ENCODE measurements around the gene COL4A2.

The COL4A2 gene

GRCh38 chr13:110398564-110399507 is 91.8 kb downstream of the COL4A2 start:
- no peak for DNase-seq (ENCODE audit: low read depth in 2 of 3, low spot score in 1 of 3)

DNA sequence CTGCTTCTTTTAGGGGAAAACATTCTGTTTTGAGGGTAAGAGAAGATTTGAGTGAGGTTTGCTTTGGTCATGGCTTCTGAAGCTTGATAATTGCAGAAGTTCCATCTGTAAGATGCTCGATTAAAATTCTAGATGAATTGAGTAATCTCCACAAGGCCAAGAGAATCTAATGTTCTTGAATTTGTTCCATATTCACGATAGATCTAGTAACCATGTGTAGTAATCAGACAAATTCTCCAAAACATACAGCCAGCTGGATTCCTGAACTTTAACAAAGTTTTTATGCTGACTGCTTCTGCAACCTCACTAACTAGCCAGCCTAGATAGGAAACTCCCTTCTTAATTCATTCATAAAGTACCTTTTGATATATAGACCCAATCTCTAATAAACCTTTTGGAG is 92.7 kb downstream of the COL4A2 start:
- DNase-seq (ENCODE audit: low read depth in 2 of 3, low spot score in 1 of 3) = no peak

DNA sequence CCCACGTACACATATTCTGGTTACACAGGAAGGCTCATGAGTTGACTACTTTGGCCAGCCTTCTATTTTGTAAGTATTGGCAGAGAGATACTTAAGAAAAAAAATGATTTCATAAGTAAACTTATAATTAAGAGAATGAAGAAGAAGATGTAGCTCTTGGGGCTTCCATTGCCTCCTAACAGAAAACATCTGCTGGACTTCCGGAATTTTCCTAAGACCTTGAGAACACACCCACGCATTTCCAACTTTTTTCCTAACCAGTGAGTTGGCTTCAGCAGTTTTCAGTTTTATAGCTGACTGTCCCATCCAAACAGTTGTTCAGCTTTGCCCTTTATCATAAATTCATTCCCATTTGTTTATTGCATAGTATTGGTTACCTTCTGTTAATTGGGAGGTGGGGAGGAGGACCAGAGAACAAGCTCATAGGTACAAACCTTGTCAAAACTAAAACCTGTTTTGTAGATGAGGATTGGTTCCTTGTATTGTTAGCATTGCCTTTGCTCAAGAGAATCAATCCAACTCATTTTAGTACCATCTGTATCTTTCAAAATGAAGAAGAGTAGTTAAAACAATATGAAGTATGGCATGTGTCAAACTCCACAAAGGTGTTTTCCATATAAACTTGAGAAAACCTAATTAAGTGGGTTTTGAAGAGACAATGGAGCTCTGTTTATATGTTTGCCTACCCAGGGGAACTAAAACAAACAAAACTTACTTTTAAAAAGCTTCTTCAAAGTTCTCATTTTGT is 93.9 kb downstream of the COL4A2 start:
- no peak for DNase-seq (ENCODE audit: low read depth in 2 of 3, low spot score in 1 of 3)

- no peak for DNase-seq (ENCODE audit: low read depth in 2 of 3, low spot score in 1 of 3)
Observed at GRCh38 chr13:110402299-110403069, 95.4 kb downstream of the COL4A2 start.

DNA sequence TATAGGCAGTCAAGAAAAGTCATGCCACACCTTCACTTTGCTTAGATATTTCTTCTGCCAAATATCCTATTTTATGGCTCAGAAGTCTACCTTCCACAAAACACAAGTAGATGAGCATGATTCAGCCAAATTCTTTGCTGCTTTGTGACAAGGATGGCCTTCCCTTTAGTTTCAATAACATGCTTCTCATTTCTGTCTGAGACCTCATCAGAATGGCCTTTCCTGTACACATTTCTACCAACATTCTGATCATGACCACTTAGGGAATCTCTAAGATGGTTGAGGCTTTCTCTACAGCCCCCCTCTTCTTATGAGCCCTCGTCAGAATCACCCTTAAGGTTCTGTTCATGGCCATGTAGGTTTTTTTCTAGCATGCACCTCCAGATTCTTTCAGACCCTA is 96.2 kb downstream of the COL4A2 start:
- no peak for DNase-seq (ENCODE audit: low read depth in 2 of 3, low spot score in 1 of 3)

DNA sequence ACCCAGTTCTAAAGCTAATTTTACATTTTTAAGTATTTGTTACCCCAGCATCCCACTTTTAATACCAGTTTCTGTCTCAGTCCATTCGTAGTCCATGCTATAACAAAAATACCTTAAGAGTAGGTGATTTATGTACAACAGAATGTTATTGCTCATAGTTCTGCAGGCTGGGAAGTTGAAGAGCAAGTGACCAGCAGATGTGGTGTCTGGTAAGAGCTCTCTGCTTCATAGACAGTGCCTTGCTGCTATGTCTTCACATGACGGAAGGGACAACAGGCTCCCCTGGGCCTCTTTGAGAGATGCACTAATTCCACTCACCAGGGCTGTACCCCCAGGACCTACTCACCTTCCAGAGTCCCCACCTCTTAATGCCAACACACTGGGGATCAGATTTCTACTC is 96.6 kb downstream of the COL4A2 start:
- DNase-seq (ENCODE audit: low read depth in 2 of 3, low spot score in 1 of 3) = no peak

- no peak for DNase-seq (ENCODE audit: low read depth in 2 of 3, low spot score in 1 of 3)
Observed at GRCh38 chr13:110404321-110404720, 97.2 kb downstream of the COL4A2 start.

DNA sequence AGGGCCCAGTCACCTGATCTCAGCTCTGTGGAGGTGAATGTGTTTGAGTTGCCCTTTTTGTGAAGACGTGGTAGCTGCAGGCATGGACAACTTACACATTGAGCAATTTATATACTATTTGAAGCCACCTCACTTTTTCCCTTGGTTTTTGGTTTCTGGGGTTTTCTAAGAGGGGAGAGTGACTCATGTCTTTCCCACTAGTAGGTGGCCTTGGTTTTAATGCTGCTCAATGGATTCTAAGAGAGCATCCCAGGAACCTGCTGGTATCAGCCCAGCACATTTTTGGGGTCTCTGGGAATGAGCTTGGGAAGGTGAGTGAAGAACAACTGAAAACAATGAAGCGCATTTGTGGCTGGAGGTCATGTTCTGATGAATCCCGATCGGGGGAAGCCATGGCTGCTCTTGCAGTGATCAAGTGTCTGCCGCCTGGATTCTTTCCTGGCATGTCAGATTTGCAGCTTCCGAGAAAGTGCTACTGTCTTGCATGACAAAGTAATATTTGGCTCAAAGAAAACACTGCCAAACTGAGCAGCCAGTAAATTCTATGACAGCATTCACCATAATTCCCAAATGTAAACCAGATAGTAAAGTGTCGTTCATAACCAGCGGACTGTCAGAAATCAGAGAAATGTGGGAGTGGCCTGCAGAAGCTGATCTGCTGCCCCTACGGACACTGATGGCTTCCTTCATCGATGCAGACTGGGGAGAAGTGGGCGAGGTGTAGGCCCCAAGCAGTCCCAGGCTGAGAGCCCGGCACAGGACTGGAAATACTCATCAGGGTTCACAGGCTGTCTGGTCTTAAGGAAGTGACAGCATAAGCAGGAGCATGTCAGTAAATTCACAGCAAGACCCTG is 98.7 kb downstream of the COL4A2 start:
- no peak for DNase-seq (ENCODE audit: low read depth in 2 of 3, low spot score in 1 of 3)

DNA sequence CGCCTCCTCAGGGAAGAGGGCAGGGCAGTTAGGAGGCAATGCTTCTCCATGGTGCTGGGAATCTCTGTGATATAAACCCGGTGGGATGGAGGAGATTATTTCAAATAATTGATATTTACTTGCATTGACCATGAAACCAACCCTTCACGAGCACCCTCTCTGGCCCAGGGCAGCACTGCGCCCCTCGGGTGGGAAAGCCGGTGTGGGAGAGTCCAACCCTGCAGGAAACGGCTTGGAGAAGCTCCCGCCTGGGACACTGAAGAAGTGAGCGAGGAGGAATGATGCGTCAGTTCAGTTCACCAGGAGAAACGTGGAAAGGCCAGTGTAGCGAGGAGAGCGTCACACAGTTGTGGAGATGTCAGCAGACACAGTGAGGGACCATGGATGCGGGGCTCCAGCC is 99.9 kb downstream of the COL4A2 start:
- no peak for DNase-seq (ENCODE audit: low read depth in 2 of 3, low spot score in 1 of 3)

GRCh38 chr13:110407531-110407930 is 100.4 kb downstream of the COL4A2 start:
- no peak for DNase-seq (ENCODE audit: low read depth in 2 of 3, low spot score in 1 of 3)

DNA sequence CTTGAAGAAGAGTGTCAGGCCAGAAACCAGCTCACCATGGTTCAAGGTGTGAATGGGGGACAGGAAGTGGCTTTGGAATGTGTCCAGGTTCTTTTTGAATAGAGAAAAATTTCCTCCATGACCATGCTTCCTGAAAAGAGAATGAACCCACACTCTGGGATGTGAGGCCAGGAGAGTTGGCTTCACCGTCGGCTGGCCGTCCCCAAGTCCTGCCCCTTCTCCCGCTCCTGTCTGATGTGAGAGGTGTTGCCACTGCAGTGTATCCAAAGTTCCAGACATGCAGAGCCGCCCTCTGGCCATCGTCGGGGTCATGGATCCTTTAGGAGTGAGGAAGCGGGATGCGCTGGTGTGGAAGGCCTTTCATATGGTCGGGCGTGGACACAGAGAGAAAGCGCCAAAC is 101.2 kb downstream of the COL4A2 start:
- DNase-seq (ENCODE audit: low read depth in 2 of 3, low spot score in 1 of 3) = no peak

GRCh38 chr13:110409581-110409992 is 102.5 kb downstream of the COL4A2 start:
- no peak for DNase-seq (ENCODE audit: low read depth in 2 of 3, low spot score in 1 of 3)

DNA sequence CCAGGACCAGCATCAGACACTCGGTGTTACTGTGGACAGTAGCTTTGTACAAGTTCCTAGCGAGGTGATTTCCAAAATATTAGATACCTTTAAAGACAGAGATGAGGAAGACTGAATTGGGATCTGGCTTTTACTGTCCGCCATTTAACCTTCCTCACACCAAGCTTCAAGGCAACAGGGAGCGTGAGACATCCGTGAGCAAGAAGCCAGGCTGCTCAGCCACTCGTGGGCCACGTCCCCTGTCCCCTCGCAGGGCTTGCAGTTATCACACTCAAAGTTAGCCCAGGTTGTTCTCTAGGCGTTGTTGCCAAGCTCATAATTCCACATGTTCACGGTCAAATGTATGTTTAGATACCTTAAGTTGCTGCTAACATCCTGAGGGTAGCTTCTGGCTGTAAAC is 102.9 kb downstream of the COL4A2 start:
- DNase-seq (ENCODE audit: low read depth in 2 of 3, low spot score in 1 of 3) = no peak

GRCh38 chr13:110410936-110411687 is 104.0 kb downstream of the COL4A2 start:
- DNase-seq (ENCODE audit: low read depth in 2 of 3, low spot score in 1 of 3) = no peak

- no peak for DNase-seq (ENCODE audit: low read depth in 2 of 3, low spot score in 1 of 3)
Observed at GRCh38 chr13:110411688-110412059, 104.6 kb downstream of the COL4A2 start.

- peak; percentile 45 to 76 (median 48) for DNase-seq (ENCODE audit: low read depth in 2 of 3, low spot score in 1 of 3)
Observed at GRCh38 chr13:110412132-110412914, 105.2 kb downstream of the COL4A2 start.

DNA sequence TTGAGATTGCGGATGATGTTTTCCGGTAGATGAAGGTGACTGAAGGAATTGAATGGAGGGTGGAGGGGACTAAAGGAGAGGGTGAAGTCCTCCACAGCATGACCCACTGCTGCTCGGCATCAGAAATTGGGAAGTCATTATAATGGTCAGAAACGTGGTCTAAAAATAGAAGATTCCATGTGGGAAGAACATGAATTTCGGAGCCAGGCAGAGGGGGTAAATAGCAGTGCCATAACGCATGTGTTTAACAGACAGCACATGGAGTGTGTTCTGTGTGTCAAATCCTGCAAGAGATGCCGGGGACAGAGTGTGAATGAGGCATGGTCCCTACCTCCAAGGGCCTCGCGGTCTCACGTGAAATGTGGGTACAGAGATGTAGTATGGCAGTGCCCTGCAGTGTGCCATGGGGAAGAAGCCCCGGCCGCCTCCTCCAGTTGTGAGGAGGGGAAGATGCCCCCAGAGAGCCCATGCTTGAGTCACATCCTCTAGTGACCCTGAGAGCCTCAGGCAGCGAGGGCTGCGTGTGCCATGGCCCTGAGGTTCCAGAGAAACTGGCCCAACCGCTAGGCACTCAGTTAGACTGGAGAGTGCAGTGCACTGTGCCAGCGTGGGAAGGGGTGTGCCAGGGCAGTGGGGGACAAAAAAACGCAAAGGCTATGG is 106.1 kb downstream of the COL4A2 start:
- no peak for DNase-seq (ENCODE audit: low read depth in 2 of 3, low spot score in 1 of 3)

- no peak for DNase-seq (ENCODE audit: low read depth in 2 of 3, low spot score in 1 of 3)
Observed at GRCh38 chr13:110413676-110414040, 106.6 kb downstream of the COL4A2 start.

DNA sequence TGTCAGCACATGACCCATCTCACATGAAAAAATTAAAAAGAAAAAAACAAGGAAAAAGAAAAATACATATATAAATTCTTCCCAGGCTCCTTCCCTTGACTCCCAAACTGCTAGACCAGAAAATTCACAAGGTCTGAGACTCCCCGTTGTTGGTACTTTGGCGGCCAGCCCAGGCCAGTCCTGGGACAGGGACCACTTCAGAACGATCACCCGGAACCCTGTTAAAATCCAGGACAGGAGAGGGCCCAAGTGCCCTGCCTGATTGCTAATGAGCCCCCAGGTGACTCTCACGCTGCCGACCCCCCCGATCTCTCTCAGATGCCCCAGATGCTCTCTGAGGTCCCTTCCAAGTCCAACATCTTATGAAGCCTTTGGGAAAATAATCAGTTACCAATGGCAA is 107.2 kb downstream of the COL4A2 start:
- DNase-seq (ENCODE audit: low read depth in 2 of 3, low spot score in 1 of 3) = no peak
